ENCODE data around the gene GRID1.

DNA sequence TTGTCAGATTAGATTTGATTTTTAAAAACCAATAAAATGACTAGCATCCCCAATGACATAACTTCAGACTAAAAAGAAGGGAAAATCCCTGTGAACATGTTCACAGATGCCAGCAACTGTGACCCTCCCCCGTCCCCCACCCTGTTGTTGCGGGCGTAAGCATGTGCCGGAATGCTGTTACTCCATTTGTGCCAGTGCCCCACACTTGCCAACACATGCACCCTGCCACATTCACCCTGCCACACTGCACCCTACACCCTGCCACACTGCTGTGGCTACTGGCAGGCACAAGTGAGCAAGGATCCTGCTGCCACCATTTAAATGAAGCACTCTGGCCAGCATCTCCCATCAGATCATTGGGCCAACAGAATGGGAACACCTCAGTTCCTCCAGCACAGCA, 540.2 kb downstream of the GRID1 start:
- no peak for TF ChIP-seq ZNF354C (tag by site-specific recombination; IDR thresholded peaks at IDR 0.05; ENCODE audit: borderline replicate concordance, low read depth)
- TF ChIP-seq ZNF350 (tag by site-specific recombination; IDR thresholded peaks at IDR 0.05), result no peak
